Kasumi-1 (cell line): ENCODE data around the gene ARHGAP23.
A peak's percentile ranks its signal among the peaks of the same experiment; 100 is the strongest.
"Not testable (repeated sequence)": the region's sequence is repeated elsewhere in the genome, so short reads cannot be mapped to it uniquely, and the experiment has no call there.

ENCODE experiments used
- DNase-seq, 2 experiments: peaks; one replicate each; lab custom pipeline; 2025; lab: John Stamatoyannopoulos, UW

Gene ARHGAP23

DNA sequence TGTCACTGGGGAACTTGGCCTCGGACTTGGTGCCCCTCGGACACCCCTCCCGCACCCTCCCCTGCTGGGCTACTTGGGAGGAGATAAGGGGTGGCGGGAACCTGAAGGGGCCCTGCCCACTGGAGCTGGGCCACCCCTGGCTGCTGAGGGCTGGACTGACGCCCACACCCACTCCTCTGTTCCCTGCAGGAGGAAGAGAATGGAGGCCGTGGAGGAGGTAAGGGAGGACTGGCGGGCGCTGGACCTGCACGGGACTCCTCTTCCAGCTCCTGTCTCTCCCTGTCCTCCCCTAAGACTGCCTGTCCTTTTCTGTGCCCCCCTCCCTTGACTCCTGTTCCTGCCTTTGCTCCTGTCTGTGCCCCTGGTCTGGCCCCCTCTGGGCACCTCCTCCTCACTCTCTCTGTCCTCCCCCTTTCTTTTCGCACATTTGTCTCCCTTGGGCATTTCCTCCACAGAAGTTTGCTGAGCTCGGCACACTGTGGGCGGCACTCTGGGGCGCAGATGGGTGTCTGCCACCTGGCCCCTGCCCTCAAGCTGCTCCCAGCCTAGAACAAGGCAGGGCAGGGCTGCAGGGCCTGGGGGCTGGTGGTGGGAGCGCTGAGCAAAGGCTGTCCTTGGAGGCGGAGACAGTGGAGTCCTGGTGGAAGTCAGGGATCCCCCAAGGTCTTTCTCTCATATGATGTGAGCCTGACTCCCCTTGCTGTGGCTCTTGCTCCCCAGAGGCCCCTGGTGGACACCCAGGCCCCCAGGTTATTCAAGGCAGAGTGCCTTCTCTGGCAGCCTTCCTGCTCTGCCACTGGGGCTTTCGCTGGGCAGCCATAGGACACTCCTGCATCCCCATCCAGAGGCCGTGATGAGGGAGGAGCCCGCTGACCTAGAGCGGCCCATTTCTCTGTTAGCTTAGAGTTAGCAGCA lies 32.7 kb downstream of the ARHGAP23 start:
- DNase-seq, result no peak

DNA sequence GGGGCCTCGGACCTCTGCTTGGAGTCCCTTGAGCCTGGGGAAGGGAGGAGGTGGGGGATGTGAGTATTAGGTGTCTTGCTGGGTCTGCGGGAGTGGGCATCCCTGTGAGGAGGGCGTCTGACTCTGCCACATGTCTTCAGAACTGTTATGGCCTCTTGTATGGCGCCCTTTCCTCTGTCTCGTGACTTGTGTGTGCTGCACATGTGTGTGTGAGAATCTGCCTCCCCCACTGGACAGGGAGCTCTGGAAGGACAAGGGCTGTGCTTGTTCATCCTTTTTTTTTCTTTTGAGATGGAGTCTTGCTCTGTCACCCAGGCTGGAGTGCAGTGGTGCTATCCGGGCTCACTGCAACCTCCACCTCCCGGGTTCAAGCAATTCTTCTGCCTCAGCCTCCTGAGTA lies 33.4 kb downstream of the ARHGAP23 start:
- no peak for DNase-seq

DNA sequence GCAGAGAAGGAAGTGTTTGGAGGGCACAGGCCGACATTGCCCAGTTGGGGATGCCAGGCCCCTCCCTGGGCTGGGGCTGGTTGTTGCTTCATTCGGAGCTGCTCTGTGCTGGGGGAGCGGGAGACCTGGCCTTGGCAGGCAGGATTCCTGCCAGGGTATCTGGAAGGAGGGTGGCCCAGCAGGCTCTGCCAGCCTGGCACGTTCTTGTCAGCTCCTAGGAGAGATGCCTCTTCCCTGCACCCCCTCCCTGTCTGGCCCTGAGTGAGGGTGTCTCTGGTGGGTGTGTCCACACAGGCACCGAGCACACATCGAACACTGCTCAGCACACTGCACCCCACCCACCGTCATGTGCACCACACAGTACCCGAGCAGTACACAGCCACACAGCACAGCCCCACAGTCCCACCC lies 35.2 kb downstream of the ARHGAP23 start:
- DNase-seq, result no peak

DNA sequence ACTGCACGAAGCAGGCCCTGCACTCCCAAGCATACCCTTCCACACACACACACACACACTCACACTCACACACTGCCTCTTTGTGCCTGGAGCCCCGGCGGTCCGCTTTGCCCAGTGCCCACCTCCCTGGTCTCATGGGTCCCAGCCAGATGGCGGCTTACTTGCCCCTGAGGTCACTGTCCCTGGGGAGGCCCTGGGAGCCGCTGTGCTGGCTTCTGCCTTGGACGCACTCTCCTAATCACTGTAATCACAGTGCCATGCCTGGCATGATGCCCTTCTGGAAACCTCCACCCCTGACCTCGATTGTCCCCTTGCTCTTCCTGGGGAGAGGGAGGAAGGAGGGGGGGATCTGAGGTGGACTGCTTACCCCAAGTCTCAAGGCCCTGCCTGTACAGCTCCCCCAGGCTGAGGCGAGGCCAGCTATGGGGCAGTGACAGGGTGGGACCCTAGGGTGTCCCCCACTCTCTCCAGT lies 36.0 kb downstream of the ARHGAP23 start:
- DNase-seq, result no peak

DNA sequence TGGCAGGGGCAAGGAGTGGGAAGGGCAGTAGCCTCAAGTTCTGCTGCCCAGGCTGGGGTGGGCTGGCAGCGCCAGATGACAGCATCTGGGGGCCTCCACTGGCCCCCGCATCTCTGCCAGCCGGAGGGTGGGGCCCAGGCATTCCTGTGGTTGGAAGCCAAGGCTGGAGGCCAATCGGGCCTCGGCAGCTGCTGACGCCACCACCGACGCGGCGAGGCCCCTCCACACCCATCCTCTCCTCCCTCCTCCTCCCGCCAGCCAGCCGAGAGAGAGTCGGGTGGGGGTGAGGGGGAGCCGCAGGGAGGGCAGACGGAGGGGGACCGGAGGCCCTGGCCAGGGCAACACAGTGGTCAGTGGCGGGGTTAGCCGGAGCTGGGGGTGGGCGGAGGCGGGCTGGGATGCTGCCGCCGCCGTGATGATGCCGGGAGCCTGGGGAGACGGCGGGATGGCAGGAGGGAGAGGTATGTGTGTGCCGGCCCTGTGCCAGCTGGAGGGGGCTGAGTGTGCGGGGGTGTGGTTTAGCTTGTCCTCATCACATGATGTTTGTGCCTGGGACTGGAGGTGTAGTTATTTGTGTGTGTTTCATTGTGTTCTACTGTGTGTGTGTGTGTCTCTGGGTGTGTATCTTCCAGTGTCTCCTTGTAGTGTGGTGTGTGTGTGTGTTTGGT lies 36.6 kb downstream of the ARHGAP23 start:
- DNase-seq, result no peak

DNA sequence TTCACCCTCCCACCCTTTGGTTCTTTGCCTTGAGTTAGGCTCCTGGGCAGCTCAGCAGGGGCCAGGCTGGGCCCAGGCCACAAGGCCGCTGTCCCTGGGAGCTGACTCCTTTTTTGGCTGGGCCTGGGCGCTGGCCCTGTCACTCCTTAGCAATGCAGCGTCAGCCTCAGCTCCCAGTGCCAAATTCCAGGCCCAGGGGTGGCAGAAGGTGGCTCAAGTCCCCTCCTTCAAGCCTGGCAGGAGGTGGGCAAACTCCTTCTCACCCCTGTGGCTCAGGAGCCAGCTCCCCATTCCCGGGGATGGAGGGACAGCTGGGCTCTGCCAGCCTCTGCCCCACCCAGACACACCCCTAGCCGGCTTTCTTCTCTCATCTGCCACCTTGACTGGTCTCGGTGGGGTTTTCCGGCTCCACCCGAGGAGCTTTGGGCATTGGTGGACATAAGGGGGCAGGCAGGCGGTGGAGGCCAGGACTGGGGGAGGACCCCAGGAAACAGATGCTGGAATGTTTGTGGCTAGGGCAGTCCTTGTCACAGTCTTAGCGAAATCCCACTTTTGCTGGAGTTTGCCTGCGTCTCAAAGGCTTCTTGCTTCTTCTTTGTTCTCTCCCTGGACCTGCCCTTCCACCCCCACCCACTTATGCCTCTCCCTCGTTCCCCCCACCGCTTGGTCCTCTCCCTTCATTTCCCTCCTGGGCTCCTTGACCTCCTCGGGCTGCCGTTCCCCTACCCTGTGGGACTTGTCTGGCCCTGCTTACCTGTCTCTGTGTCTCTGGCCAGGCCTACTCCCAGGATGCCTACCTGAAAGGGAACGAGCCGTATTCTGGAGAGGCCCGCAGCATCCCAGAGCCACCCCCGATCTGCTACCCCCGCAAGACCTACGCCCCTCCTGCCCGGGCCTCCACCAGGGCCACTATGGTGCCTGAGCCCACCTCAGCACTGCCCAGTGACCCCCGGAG lies 37.4 kb downstream of the ARHGAP23 start:
- DNase-seq, result no peak

DNA sequence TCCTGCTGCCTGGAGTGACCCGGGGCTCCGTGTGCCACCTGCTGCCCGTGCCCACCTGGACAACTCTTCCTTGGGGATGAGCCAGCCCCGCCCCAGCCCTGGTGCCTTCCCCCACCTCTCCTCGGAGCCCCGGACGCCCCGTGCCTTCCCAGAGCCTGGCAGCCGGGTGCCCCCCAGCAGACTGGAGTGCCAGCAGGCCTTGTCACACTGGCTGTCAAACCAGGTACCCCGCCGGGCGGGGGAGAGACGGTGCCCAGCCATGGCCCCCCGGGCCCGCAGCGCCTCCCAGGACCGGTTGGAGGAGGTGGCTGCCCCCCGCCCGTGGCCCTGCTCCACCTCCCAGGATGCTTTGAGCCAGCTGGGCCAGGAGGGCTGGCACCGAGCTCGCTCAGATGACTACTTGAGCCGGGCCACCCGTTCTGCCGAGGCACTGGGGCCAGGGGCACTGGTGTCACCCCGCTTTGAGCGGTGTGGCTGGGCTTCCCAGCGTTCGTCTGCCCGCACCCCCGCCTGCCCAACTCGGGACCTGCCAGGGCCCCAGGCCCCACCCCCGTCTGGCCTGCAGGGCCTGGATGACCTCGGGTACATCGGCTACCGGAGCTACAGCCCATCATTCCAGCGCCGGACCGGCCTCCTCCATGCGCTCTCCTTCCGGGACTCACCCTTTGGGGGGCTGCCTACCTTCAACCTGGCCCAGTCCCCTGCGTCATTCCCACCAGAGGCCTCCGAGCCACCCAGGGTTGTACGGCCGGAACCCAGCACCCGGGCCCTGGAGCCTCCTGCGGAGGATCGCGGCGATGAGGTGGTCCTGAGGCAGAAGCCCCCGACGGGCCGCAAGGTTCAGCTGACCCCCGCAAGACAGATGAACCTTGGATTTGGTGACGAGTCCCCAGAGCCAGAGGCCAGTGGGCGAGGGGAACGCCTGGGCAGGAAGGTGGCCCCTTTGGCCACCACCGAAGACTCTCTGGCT lies 38.4 kb downstream of the ARHGAP23 start:
- DNase-seq, result no peak

DNA sequence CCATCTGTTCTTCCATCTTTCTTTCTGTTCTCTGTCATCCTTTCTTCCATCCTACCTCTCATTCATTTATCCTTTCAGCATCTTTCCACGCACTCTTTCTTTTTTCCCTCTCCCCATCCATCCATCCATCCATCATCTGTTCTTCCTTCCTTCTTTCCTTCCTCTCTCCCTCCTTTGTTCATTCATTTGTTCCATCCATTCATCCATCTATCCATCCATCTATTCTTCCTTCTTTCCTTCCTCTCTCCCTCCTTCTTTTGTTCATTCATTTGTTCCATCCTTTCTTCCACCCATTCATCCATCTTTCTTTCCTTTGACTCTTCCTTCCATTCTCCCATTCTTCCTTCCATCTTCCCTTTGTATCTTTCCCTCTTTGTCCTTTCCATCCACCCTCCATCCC lies 39.2 kb downstream of the ARHGAP23 start:
- DNase-seq, result no peak

DNA sequence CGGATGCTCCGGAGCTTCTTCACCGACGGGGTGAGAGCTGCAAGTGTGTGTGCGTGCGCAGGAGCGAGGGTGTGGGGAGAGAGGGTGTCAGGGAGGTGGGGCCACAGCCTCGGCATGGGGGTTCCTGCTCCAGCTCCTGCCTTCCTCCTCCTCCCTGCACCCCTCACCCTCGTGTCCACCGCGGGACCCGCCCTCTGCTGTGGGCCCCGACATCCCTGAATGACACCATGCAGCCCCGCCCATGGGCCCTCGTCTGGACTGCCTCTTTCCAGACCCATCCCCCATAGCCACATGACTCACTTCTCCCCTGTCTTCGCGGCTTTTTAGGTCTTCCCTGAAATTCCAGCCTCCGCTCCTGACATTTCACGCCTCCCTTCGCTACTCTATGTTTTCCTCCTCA lies 41.6 kb downstream of the ARHGAP23 start:
- DNase-seq, result no peak

DNA sequence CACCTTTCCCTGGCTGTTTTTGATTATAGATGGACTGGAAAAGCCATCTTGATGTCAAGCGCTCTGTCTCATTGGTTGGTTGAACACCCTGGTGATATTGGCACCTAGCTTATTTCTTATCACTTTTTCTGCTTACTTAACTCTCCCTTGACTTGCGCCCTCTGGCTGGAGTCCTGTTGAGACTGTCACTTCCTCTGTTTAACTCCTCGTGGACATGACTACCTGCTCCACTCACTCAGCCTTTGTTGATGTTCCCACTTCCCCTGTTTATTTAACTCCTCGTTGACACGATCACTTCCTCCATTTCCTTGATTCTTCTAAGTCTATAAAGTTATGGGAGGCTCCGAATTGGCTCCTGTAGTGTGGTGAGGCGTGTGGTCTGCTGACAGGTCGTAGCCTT lies 43.0 kb downstream of the ARHGAP23 start:
- not testable (repeated sequence) for DNase-seq

DNA sequence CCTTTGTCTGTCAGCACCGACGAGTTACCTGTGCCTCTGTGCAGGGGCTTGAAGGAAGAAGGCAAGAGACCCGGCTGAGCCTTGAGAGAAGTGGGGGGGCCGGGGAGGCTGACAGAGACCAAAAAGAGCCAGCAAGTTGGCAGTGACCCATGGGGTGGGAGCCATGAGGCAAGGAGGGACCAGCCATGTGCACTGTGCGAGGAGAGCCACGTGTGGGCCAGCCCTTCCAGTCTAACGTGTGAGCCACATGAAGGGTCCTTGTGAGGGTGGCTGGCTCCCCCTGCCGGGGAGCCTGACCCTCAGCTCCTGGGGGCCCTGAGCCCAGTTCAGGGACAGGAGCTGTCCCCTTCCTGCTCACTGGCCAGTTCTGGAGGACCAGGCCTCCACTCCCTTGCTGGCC lies 46.4 kb downstream of the ARHGAP23 start:
- peak; percentile 35 to 36 for DNase-seq

DNA sequence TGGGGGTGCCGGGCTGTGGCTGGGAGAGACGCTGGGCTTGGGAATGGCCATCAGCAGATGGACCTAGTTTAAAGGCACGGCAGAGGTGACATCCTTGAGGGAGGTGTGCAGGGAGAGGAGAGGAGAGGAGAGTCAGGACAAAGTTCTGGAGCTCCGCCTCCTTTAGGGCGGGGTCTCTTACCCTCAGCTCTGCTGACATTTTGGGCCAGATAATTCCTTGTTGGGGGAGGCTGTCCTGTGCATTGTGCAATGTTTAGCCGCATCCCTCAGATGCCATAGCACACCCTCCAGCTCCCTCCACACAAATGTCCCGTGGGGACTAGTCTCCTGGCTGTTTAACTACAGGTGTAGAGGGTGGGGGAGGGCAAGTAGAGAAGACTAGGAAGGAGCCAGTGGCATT lies 48.3 kb downstream of the ARHGAP23 start:
- no peak for DNase-seq

DNA sequence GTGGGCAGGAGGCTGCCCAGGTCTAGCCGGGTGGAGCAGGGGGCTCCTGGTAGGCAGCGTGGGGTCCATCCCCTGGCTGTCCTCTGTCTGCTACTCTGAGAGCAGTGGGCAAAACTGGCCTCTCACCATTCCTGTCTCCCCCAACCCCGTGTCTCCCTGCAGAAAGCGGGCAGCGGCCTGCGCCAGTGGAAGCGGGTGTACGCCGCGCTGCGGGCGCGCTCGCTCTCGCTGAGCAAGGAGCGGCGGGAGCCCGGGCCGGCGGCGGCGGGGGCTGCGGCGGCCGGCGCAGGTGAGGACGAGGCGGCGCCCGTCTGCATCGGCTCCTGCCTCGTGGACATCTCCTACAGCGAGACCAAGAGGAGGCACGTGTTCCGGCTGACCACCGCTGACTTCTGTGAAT lies 49.2 kb downstream of the ARHGAP23 start:
- not testable (repeated sequence) for DNase-seq

DNA sequence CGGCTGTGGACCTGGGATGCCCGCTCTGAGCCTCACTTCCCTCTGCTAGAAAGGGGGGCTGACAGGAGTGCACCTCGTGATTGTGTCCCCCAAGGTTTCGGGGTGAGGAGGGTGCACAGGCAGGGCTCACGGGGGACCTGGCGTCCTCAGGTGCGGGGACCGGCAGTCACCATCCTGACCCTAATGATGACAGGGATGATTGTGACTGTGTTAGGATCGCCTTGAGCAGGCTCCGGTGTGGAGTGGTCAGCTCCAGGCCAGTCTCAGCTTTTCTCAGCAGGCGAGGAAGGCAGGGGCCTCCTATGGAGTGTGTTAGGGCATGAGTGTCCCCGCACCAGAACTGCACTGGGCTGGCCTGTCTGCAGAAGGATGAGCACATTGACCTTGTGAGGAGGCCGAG lies 49.7 kb downstream of the ARHGAP23 start:
- DNase-seq, result not testable (repeated sequence)

DNA sequence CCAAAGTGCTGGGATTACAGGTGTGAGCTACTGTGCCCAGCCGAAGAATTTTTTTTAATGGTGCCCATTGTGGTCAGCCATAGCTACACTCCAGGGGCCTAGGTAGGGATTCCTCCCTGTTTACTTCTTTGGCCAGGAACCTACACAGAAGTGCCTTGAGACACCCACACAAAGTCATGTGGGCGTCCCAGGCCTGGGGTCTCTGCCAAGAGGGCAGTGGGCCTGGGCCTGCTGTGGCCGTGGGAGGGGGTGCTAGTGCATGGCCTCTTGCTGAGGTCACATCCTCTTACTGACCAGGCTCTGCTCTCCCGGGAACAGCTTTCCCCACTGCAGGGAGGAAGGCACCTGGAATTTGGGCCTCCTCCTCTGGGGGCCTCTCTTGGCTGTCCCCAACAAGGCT lies 50.4 kb downstream of the ARHGAP23 start:
- DNase-seq, result not testable (repeated sequence)

DNA sequence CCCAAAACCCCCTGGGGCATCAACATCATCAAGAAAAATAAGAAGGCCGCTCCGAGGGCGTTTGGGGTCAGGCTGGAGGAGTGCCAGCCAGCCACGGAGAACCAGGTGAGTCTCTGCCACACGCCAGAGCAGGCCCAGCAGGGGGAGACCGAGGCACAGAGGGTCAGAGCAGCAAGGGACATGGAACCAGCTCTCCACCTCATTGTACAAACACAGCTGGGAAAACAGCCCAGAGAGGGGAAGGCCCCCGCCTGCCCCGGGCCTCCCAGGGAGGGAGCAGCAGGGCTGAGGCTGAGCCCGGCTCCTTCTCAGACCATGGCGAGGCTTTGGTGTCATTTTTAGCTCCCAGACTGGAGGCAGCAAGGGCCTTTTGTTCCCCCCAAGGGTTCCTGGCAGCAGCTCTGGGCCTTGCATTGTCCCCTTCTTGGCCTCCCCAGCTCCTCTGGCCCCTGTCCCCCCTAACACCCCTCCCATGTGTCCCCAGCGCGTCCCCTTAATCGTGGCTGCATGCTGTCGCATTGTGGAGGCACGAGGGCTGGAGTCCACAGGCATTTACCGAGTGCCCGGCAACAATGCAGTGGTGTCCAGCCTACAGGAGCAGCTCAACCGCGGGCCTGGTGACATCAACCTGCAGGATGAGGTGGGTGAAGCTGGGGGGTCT lies 53.9 kb downstream of the ARHGAP23 start:
- DNase-seq, result not testable (repeated sequence)

DNA sequence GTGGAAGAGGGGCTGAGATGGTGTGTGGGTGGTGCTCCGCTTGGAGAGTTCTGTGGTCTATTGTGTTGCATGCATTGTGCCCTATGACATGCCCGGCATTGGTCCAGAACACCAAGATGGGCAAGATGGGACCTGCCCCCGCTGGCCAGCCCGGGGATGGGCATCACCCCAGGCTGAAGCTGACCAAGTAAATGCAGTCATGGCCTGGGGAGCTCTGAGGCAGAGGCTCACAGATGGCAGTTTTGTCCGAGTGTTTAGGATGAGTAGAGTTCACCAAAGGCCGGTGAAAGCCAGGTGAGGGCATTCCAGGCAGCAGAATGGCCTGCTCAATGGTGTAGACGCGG lies 54.4 kb downstream of the ARHGAP23 start:
- DNase-seq, result not testable (repeated sequence)

DNA sequence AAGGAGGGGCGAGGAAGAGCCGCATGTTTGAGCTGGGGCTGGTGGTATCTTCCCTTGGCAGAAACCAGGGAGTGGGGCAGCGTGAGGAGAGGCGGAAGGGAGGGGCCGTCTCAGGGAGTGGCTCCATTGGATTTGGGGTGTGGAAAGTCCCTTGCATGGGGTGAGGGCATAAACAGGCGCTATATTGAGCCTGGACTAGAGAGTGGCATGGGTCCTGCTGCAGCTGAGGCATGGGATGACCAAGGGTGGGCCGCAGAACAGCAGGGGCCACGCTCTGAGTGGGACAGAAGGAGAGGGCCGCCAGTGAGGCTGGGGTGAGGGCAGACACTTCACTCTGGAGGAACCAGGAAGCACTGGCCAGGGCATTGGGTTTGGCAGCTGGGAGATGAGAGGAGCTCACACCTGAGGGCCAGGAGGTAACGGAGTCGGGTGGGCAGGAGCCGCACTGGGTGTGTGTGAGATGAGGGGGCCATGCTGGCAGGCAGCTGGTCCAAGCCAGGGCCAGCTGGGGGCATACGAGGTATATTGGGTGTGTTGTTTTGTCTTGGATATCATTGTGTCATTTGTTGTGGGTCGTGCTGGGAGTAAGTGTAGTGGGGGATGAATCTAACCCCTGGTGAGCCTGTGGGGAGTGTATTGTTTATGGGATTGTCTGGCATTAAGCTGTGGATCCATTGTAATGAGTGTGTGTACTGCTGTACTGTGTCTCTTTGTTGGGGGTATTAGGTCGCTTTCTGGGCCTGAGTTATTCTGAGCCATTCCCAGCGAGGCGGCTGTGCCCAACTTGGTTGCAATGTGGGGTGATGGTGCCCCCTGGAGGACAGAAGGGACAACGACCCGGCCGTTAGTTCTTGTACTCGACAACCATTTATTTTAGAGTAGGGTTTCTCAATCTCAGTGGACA lies 56.2 kb downstream of the ARHGAP23 start:
- peak; percentile 61 to 62 for DNase-seq

DNA sequence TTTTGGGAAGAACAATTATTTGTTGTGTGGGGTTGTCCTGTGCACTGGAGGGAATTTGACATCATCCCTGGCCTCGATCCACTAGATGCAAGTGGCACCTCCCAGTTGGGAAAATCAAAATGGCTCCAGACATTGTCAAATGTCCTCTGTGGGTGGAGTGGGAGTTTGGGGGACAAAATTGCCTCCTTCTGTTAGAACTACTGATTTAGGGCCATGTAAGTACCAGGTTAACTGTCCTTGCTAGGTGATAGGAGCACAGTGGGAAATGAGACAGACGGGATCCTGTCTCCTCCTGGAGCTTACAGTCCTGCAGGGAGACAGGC lies 56.8 kb downstream of the ARHGAP23 start:
- DNase-seq, result no peak
